ENCODE data around the gene TLCD1. TPM values are rescaled to one million over a fixed set of nuclear protein-coding genes. Genes with fewer than 3 reads are reported as not detected.

TLCD1 gene
- total and polyA plus RNA-seq, 2 donors (not counting 1 experiment from before 2014, with no cell fraction given), result 0.49 to 3.1 TPM

DNA sequence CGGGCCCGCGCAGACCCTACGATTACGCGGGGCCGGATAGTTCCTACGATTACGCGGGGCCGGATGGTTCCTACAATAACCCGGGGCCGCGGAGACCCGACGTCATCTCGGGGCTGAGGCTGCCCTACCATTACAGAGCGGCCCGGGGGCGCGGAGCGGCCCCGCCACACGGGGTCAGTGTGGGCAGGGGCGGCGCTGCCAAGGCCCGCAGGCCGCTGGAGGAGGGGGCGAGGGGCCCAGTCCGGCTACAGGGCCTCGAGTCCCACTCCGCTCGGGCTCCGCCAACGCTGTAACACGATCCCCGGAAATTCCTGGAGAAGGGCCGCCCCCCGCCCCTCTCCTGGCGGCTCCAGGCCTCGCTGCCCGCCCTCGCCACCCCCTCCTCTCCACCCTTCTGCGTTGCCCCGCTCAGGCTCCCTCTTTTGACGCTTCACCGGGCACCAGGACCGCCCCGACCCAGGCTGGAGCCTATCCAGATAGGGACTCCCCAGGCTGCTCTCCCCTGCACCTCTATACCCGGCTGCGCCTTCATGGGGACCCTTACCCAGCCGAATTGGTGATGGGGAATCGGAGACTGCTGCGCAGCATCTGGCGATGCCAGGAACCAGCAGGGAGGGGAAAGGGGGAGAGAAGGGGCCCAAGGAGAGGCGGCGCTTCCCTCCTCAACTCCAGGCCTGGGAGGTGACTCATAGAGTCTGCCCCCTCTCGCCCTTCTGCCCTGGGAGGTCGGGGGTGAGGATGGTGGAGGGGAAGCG lies 8.3 kb downstream of the TLCD1 start, which contains the start of gene RAB34:
TSS of gene RAB34 (minus strand) at position 291 of the 755 bp plus-strand sequence. CDS start 602 bp downstream, outside the sequence.
- ChIA-PET POLR2A (no interaction called here), CTCF (no interaction called here)
- Histone ChIP-seq H4K20me1 (ENCODE audit: control insufficient read depth, insufficient read depth, low read length, poor library complexity, severe bottlenecking) (peaks cover 28% of the 10 kb centered on the region), H3K36me3 (replicated peaks in 1 of 2; ENCODE audit: control extremely low read depth in 1 of 2, control insufficient read depth in 1 of 2, extremely low read depth in 1 of 2, insufficient read depth in 2 of 2, low read length in 1 of 2) (peaks cover 0 to 20% of the 10 kb centered on the region in 2 experiments), H3K4me3 (ENCODE audit: control extremely low read depth in 1 of 5, extremely low read depth in 1 of 5, insufficient read depth in 1 of 5, low read depth in 2 of 5, low read length in 4 of 5) (peak within 1 kb of the TSS in 4 of 5 experiments; percentile 46 to 61 (median 52)), H3K4me1 (ENCODE audit: control insufficient read depth in 2 of 2, insufficient read depth in 2 of 2, low read length in 2 of 2) (peaks cover 44 to 57% of the 10 kb centered on the region in 2 donors), H3K4me2 (replicated peaks; ENCODE audit: low read depth, low read length, poor library complexity, severe bottlenecking) (peak within 1 kb of the TSS; percentile 85), H3K27me3 (replicated peaks in 1 of 4; ENCODE audit: control extremely low read depth in 1 of 4, control insufficient read depth in 3 of 4, insufficient read depth in 4 of 4, low read length in 3 of 4) (peaks cover 0 to 8% (median 2%) of the 10 kb centered on the region in 4 experiments), H3K27ac (ENCODE audit: low read length in 2 of 2) (peak within 1 kb of the TSS; percentile 56 to 71), H3K79me2 (ENCODE audit: control insufficient read depth, insufficient read depth, low read length) (peaks cover 27% of the 10 kb centered on the region), H2AFZ (ENCODE audit: insufficient read depth, low read depth, low read length, poor library complexity, severe bottlenecking) (peak within 1 kb of the TSS; percentile 85), H3K9ac (ENCODE audit: low read length) (peak within 1 kb of the TSS; percentile 62), H3K9me3 (ENCODE audit: control extremely low read depth in 1 of 3, control insufficient read depth in 2 of 3, insufficient read depth in 1 of 3, low read length in 2 of 3) (no peaks in the 10 kb centered on the region)
- TF ChIP-seq CTCF (IDR thresholded peaks at IDR 0.05), result no peak
- no peak for TF ChIP-seq EZH2 (IDR thresholded peaks at IDR 0.05; ENCODE audit: borderline replicate concordance, insufficient read depth, low read depth, low read length, poor library complexity, severe bottlenecking)
- 2% methylated on average over 45 of the region's 60 CpGs for WGBS (ENCODE audit: insufficient coverage)
- Mint-ChIP-seq H3K9me3 (ENCODE audit: insufficient read depth) (no peaks in the 10 kb centered on the region), H3K4me3 (peak within 1 kb of the TSS; percentile 86), H3K27me3 (no peaks in the 10 kb centered on the region), H3K27ac (peak within 1 kb of the TSS; percentile 89), H3K4me1 (peaks cover 45% of the 10 kb centered on the region)
- DNase-seq (peak; percentile 70), ATAC-seq (ENCODE audit: low read depth) (peak; percentile 18)
- intact Hi-C loops (cut with micrococcal nuclease), result loop anchor here (2.0 to 10.0 kb wide), 6 partner anchors 35 to 575 kb away; partner anchors contain the start of genes ALDOC, BLTP2, ERAL1 and NUFIP2
